COLO668 (cell line): ENCODE data around the gene MALAT1.

Source experiments
- DNase-seq: peaks from one replicate; lab custom pipeline; 2025; ENCODE audit not compliant: unreplicated experiment; lab: John Stamatoyannopoulos, UW

Gene MALAT1

GRCh38 chr11:65554842-65555430 lies 56.1 kb downstream of the MALAT1 start:
- DNase-seq: no peak

- DNase-seq: no peak
Measured at GRCh38 chr11:65555693-65556231, 56.9 kb downstream of the MALAT1 start.
